ENCODE measurements around the gene WNT2. TPM values are rescaled to one million over a fixed set of nuclear protein-coding genes. Genes with fewer than 3 reads are reported as not detected.

WNT2 gene
- total and polyA plus RNA-seq, 2 donors (not counting 1 experiment from before 2014, with no cell fraction given): not detected

DNA sequence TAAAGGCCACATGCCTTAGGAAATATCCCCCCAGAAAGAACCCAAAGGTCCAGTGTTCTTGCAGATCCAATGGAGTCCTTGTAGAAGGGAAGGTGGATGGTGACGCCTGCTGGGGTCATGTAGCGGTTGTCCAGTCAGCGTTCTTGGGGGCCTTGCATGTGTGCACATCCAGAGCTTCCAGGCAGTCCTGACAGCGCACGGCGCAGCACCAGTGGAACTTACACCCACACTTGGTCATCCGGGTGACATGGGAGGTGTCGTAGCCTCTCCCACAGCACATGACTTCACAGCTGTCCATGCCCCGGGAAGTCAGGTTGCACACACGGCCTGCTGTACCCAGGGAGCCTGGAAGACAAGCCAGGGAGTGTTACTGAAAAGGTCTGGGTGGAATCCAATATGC, 44.8 kb downstream of the WNT2 start:
- POLR2A ChIA-PET: no interaction called here
- 96% methylated on average over 8 of the region's 10 CpGs for WGBS (ENCODE audit: insufficient coverage)

DNA sequence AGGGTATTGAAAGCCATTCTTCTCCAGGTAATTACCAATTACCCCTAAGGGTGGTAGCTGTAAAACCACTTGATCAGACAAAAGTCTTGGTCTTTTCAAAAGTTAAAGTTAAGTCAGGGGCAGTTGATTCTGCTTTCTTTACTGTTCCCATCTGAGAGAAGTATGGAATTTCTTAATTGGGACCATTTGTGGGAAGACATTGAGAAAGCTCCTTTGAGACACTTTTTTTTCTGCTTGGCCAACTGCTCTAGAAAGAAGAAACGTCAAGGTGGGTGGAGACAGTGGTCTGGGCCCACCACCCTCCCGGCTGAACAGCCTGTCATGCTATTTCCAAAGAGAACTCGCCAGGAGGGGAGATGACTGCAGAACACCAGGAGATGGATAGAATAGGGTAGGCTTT, 45.3 kb downstream of the WNT2 start:
- Mint-ChIP-seq H3K27ac (no peak overlapping the region), H3K27me3 (peaks cover 4% of the 10 kb centered on the region), H3K4me3 (no peak overlapping the region), H3K9me3 (ENCODE audit: insufficient read depth) (peaks cover 2% of the 10 kb centered on the region), H3K4me1 (no peaks in the 10 kb centered on the region)
- intact Hi-C loops (cut with micrococcal nuclease): no loop called here
- ChIA-PET CTCF (no interaction called here), POLR2A (no interaction called here)
- no peaks in the 10 kb centered on the region for H3K27me3 ChIP-seq (replicated peaks in 1 of 4; ENCODE audit: control extremely low read depth in 1 of 4, control insufficient read depth in 3 of 4, insufficient read depth in 4 of 4, low read length in 3 of 4)
- H4K20me1 ChIP-seq (ENCODE audit: control insufficient read depth, insufficient read depth, low read length, poor library complexity, severe bottlenecking): no peaks in the 10 kb centered on the region
- ATAC-seq (ENCODE audit: low read depth): no peak
- TF ChIP-seq, protein P1, sequence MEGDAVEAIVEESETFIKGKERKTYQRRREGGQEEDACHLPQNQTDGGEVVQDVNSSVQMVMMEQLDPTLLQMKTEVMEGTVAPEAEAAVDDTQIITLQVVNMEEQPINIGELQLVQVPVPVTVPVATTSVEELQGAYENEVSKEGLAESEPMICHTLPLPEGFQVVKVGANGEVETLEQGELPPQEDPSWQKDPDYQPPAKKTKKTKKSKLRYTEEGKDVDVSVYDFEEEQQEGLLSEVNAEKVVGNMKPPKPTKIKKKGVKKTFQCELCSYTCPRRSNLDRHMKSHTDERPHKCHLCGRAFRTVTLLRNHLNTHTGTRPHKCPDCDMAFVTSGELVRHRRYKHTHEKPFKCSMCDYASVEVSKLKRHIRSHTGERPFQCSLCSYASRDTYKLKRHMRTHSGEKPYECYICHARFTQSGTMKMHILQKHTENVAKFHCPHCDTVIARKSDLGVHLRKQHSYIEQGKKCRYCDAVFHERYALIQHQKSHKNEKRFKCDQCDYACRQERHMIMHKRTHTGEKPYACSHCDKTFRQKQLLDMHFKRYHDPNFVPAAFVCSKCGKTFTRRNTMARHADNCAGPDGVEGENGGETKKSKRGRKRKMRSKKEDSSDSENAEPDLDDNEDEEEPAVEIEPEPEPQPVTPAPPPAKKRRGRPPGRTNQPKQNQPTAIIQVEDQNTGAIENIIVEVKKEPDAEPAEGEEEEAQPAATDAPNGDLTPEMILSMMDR (IDR thresholded peaks at IDR 0.05): no peak
- TF ChIP-seq EZH2 (IDR thresholded peaks at IDR 0.05; ENCODE audit: borderline replicate concordance, insufficient read depth, low read depth, low read length, poor library complexity, severe bottlenecking): no peak
- DNase-seq: no peak
- peaks cover 0 to 3% (median 0%) of the 10 kb centered on the region in 3 donors for H3K9me3 ChIP-seq (ENCODE audit: control extremely low read depth in 1 of 3, control insufficient read depth in 2 of 3, insufficient read depth in 1 of 3, low read length in 2 of 3)
- 81% methylated on average over 2 of the region's 3 CpGs for WGBS (ENCODE audit: insufficient coverage)
- no peak overlapping the region for H3K27ac ChIP-seq (ENCODE audit: low read length in 2 of 2)
- no peak overlapping the region for H3K4me3 ChIP-seq (ENCODE audit: control extremely low read depth in 1 of 5, extremely low read depth in 1 of 5, insufficient read depth in 1 of 5, low read depth in 2 of 5, low read length in 4 of 5)
- H3K4me2 ChIP-seq (replicated peaks; ENCODE audit: low read depth, low read length, poor library complexity, severe bottlenecking): no peak overlapping the region
- H2AFZ ChIP-seq (ENCODE audit: insufficient read depth, low read depth, low read length, poor library complexity, severe bottlenecking): no peak overlapping the region
- no peak overlapping the region for H3K9ac ChIP-seq (ENCODE audit: low read length)
- H3K79me2 ChIP-seq (ENCODE audit: control insufficient read depth, insufficient read depth, low read length): no peaks in the 10 kb centered on the region
- no peaks in the 10 kb centered on the region for H3K4me1 ChIP-seq (ENCODE audit: control insufficient read depth in 2 of 2, insufficient read depth in 2 of 2, low read length in 2 of 2)
- H3K36me3 ChIP-seq (replicated peaks in 1 of 2; ENCODE audit: control extremely low read depth in 1 of 2, control insufficient read depth in 1 of 2, extremely low read depth in 1 of 2, insufficient read depth in 2 of 2, low read length in 1 of 2): no peaks in the 10 kb centered on the region

More for the DNA sequence above, 44.8 kb downstream of the WNT2 start:
- H2AFZ ChIP-seq (ENCODE audit: insufficient read depth, low read depth, low read length, poor library complexity, severe bottlenecking): no peak overlapping the region
- no peak overlapping the region for H3K4me3 ChIP-seq (ENCODE audit: control extremely low read depth in 1 of 5, extremely low read depth in 1 of 5, insufficient read depth in 1 of 5, low read depth in 2 of 5, low read length in 4 of 5)
- DNase-seq (no peak), ATAC-seq (ENCODE audit: low read depth) (no peak)
- no peak for TF ChIP-seq EZH2 (IDR thresholded peaks at IDR 0.05; ENCODE audit: borderline replicate concordance, insufficient read depth, low read depth, low read length, poor library complexity, severe bottlenecking)
- TF ChIP-seq, protein P1 (IDR thresholded peaks at IDR 0.05): no peak
- H3K79me2 ChIP-seq (ENCODE audit: control insufficient read depth, insufficient read depth, low read length): no peaks in the 10 kb centered on the region
- CTCF ChIA-PET: no interaction called here
- no peaks in the 10 kb centered on the region for H3K4me1 Mint-ChIP-seq
- H3K27ac ChIP-seq (ENCODE audit: low read length in 2 of 2): no peak overlapping the region
- intact Hi-C loops (cut with micrococcal nuclease): no loop called here
- no peaks in the 10 kb centered on the region for H3K4me1 ChIP-seq (ENCODE audit: control insufficient read depth in 2 of 2, insufficient read depth in 2 of 2, low read length in 2 of 2)
- H3K27me3 Mint-ChIP-seq: peaks cover 2% of the 10 kb centered on the region
- H3K4me3 Mint-ChIP-seq: no peak overlapping the region
- peaks cover 0 to 3% (median 0%) of the 10 kb centered on the region in 3 donors for H3K9me3 ChIP-seq (ENCODE audit: control extremely low read depth in 1 of 3, control insufficient read depth in 2 of 3, insufficient read depth in 1 of 3, low read length in 2 of 3)
- no peak overlapping the region for H3K9ac ChIP-seq (ENCODE audit: low read length)
- H3K27me3 ChIP-seq (replicated peaks in 1 of 4; ENCODE audit: control extremely low read depth in 1 of 4, control insufficient read depth in 3 of 4, insufficient read depth in 4 of 4, low read length in 3 of 4): no peaks in the 10 kb centered on the region
- H3K27ac Mint-ChIP-seq: no peak overlapping the region
- no peaks in the 10 kb centered on the region for H4K20me1 ChIP-seq (ENCODE audit: control insufficient read depth, insufficient read depth, low read length, poor library complexity, severe bottlenecking)
- no peak overlapping the region for H3K4me2 ChIP-seq (replicated peaks; ENCODE audit: low read depth, low read length, poor library complexity, severe bottlenecking)
- H3K9me3 Mint-ChIP-seq (ENCODE audit: insufficient read depth): peaks cover 2% of the 10 kb centered on the region
- H3K36me3 ChIP-seq (replicated peaks in 1 of 2; ENCODE audit: control extremely low read depth in 1 of 2, control insufficient read depth in 1 of 2, extremely low read depth in 1 of 2, insufficient read depth in 2 of 2, low read length in 1 of 2): no peaks in the 10 kb centered on the region
